SK-N-SH treated with all-trans-retinoic acid at 6 μM for 48 hours (cell line): ENCODE results near the gene EXOSC10.

Experiments
- ARNTL ChIP-seq: fragments of 450-650 bp; formaldehyde crosslinking; IDR thresholded peaks from 2 replicates; pipeline ENCODE4 v1.5.0; 2020; ENCODE audit warnings: low read depth, mild to moderate bottlenecking, moderate library complexity, borderline replicate concordance
- CREB5 ChIP-seq: fragments of 250-450 bp; sonication (Bioruptor Pico); IDR thresholded peaks from 2 replicates; pipeline ENCODE4 v1.5.1; 2020; ENCODE audit warnings: low read depth, mild to moderate bottlenecking, moderate library complexity
- ESRRG ChIP-seq: fragments of 250-450 bp; sonication (Bioruptor Pico); IDR thresholded peaks from 2 replicates; pipeline ENCODE4 v1.6.1; 2021; ENCODE audit warnings: mild to moderate bottlenecking
- GLIS3 ChIP-seq: fragments of 250-450 bp; sonication (Bioruptor Pico); IDR thresholded peaks from 2 replicates; pipeline ENCODE4 v1.5.0; 2020; ENCODE audit warnings: mild to moderate bottlenecking, moderate library complexity
- ISL1 ChIP-seq: fragments of 250-450 bp; sonication (Bioruptor Pico); IDR thresholded peaks from 2 replicates; pipeline ENCODE4 v2.1.2; 2022; ENCODE audit warnings: mild to moderate bottlenecking, moderate library complexity
- PPARA ChIP-seq: fragments of 250-450 bp; sonication (Bioruptor Pico); IDR thresholded peaks from 2 replicates; pipeline ENCODE4 v1.5.0; 2020; ENCODE audit warnings: mild to moderate bottlenecking, borderline replicate concordance
- RARB ChIP-seq: fragments of 250-450 bp; sonication (Bioruptor Pico); IDR thresholded peaks from 2 replicates; pipeline ENCODE4 v1.8.0; 2021; ENCODE audit warnings: mild to moderate bottlenecking, moderate library complexity
- ZFP3 ChIP-seq: fragments of 250-450 bp; sonication (Bioruptor Pico); IDR thresholded peaks from 2 replicates; pipeline ENCODE4 v1.5.0; 2020; ENCODE audit warnings: mild to moderate bottlenecking, moderate library complexity
- ZFP30 ChIP-seq: fragments of 450-650 bp; formaldehyde crosslinking; IDR thresholded peaks from 2 replicates; pipeline ENCODE4 v1.5.0; 2022; ENCODE audit warnings: mild to moderate bottlenecking, moderate library complexity
- ZNF565 ChIP-seq: fragments of 450-650 bp; formaldehyde crosslinking; conservative IDR thresholded peaks from 2 replicates; pipeline ENCODE4 v1.5.0; 2020; ENCODE audit warnings: low read depth, mild to moderate bottlenecking, moderate library complexity
- ZNF8 ChIP-seq: fragments of 450-650 bp; formaldehyde crosslinking; IDR thresholded peaks from 2 replicates; pipeline ENCODE4 v1.5.0; 2020; ENCODE audit warnings: mild to moderate bottlenecking, moderate library complexity

GRCh38 chr1:11059155-11059967 lies 40.3 kb downstream of the EXOSC10 start:
- TF ChIP-seq CREB5, result no peak
- no peak for TF ChIP-seq GLIS3
- no peak for TF ChIP-seq ISL1
- TF ChIP-seq ZNF8 (CRISPR knock-in tag), result no peak
- TF ChIP-seq ZFP30 (CRISPR knock-in tag), result no peak
- TF ChIP-seq ARNTL (CRISPR knock-in tag), result no peak
- no peak for TF ChIP-seq ZFP3 (CRISPR knock-in tag)
- no peak for TF ChIP-seq RARB
- TF ChIP-seq ZNF565 (CRISPR knock-in tag), result no peak
- no peak for TF ChIP-seq PPARA (CRISPR knock-in tag)
- TF ChIP-seq ESRRG (CRISPR knock-in tag), result no peak
